ENCODE data around the gene RAB40C. TPM values are rescaled to one million over a fixed set of nuclear protein-coding genes. Genes with fewer than 3 reads are reported as not detected.
A peak's percentile ranks its signal among the peaks of the same experiment; 100 is the strongest.

The RAB40C gene
- total and polyA plus RNA-seq, 9 of the 15 experiments (the other 6 are each of a cell fraction or from before 2014, with no cell fraction given), result 0.17 to 23.4 (median 8.7) TPM

DNA sequence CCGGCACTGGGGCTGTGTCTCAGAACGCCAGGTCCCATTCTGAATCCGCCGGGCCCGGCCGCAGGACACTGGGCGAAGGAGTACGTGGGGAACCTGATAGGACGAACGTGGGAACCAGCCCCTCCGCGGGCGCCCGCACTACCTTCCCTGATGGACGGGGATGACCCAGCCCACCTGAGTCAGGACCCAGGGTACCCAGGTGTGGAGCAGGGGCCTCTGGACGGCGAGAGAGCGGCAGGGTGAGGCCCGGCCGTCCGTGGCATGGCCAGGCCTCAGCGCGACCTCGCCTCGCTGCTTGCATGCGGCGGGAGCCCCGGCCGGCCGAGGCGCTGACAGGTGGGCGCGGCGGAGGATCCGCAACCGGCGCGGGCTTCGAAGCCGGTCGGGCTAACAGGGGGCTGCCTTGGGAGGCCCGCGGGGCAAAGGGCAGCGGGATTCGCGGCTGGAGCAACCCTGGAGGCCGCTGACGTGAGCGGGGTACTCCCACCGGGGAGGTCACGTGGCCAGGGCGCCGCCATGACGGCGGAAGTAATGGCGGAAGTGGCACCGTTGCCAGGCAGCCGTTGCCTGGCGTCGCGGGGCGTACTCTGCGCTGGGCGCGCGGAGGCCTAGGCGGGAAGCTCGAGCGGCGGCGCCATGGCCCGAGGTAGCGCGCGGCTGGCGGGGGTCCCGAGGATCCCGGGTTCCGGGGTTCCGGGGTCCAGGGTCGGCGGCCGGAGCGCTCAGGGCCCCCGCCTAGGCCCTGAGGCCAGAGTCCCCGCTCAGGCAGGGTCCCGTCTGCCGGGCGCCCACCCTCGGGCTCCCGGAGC, 59.1 kb downstream of the RAB40C start, which contains the start of gene WDR90 (continued):
- TF ChIP-seq, protein P1, sequence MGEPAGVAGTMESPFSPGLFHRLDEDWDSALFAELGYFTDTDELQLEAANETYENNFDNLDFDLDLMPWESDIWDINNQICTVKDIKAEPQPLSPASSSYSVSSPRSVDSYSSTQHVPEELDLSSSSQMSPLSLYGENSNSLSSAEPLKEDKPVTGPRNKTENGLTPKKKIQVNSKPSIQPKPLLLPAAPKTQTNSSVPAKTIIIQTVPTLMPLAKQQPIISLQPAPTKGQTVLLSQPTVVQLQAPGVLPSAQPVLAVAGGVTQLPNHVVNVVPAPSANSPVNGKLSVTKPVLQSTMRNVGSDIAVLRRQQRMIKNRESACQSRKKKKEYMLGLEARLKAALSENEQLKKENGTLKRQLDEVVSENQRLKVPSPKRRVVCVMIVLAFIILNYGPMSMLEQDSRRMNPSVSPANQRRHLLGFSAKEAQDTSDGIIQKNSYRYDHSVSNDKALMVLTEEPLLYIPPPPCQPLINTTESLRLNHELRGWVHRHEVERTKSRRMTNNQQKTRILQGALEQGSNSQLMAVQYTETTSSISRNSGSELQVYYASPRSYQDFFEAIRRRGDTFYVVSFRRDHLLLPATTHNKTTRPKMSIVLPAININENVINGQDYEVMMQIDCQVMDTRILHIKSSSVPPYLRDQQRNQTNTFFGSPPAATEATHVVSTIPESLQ (CRISPR knock-in tag; IDR thresholded peaks at IDR 0.05), result no peak
- TF ChIP-seq ETV1 (tag; conservative IDR thresholded peaks at IDR 0.05; ENCODE audit: low read depth), result no peak
- TF ChIP-seq, protein P2, sequence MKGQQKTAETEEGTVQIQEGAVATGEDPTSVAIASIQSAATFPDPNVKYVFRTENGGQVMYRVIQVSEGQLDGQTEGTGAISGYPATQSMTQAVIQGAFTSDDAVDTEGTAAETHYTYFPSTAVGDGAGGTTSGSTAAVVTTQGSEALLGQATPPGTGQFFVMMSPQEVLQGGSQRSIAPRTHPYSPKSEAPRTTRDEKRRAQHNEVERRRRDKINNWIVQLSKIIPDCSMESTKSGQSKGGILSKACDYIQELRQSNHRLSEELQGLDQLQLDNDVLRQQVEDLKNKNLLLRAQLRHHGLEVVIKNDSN (CRISPR knock-in tag; IDR thresholded peaks at IDR 0.05), result no peak
- no peak for TF ChIP-seq U2AF2 (optimal IDR thresholded peaks at IDR 0.05; ENCODE audit: low read depth, low read length)
- no peak for TF ChIP-seq GABPA (tag; conservative IDR thresholded peaks at IDR 0.05; ENCODE audit: low read depth)
- no peak for TF ChIP-seq TAF9B (IDR thresholded peaks at IDR 0.05; ENCODE audit: partially characterized antibody)
- TF ChIP-seq, protein P3, sequence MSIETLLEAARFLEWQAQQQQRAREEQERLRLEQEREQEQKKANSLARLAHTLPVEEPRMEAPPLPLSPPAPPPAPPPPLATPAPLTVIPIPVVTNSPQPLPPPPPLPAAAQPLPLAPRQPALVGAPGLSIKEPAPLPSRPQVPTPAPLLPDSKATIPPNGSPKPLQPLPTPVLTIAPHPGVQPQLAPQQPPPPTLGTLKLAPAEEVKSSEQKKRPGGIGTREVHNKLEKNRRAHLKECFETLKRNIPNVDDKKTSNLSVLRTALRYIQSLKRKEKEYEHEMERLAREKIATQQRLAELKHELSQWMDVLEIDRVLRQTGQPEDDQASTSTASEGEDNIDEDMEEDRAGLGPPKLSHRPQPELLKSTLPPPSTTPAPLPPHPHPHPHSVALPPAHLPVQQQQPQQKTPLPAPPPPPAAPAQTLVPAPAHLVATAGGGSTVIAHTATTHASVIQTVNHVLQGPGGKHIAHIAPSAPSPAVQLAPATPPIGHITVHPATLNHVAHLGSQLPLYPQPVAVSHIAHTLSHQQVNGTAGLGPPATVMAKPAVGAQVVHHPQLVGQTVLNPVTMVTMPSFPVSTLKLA (conservative IDR thresholded peaks at IDR 0.05), result no peak
- TF ChIP-seq, protein P4, sequence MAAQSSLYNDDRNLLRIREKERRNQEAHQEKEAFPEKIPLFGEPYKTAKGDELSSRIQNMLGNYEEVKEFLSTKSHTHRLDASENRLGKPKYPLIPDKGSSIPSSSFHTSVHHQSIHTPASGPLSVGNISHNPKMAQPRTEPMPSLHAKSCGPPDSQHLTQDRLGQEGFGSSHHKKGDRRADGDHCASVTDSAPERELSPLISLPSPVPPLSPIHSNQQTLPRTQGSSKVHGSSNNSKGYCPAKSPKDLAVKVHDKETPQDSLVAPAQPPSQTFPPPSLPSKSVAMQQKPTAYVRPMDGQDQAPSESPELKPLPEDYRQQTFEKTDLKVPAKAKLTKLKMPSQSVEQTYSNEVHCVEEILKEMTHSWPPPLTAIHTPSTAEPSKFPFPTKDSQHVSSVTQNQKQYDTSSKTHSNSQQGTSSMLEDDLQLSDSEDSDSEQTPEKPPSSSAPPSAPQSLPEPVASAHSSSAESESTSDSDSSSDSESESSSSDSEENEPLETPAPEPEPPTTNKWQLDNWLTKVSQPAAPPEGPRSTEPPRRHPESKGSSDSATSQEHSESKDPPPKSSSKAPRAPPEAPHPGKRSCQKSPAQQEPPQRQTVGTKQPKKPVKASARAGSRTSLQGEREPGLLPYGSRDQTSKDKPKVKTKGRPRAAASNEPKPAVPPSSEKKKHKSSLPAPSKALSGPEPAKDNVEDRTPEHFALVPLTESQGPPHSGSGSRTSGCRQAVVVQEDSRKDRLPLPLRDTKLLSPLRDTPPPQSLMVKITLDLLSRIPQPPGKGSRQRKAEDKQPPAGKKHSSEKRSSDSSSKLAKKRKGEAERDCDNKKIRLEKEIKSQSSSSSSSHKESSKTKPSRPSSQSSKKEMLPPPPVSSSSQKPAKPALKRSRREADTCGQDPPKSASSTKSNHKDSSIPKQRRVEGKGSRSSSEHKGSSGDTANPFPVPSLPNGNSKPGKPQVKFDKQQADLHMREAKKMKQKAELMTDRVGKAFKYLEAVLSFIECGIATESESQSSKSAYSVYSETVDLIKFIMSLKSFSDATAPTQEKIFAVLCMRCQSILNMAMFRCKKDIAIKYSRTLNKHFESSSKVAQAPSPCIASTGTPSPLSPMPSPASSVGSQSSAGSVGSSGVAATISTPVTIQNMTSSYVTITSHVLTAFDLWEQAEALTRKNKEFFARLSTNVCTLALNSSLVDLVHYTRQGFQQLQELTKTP (IDR thresholded peaks at IDR 0.05; ENCODE audit: low read depth in 1 of 2, partially characterized antibody in 2 of 2), result no peak
- TF ChIP-seq ZNF644 (tag; IDR thresholded peaks at IDR 0.05; ENCODE audit: low read depth), result no peak
- peak in 1 of 3 experiments; percentile 77 for TF ChIP-seq YY1 (IDR thresholded peaks at IDR 0.05; ENCODE audit: borderline replicate concordance in 1 of 3, control insufficient read depth in 1 of 3, extremely low read depth in 1 of 3, insufficient read depth in 3 of 3, insufficient read length in 1 of 3, insufficient replicate concordance in 2 of 3, low read depth in 1 of 3, low read length in 2 of 3)
- TF ChIP-seq BCL6 (CRISPR knock-in tag; IDR thresholded peaks at IDR 0.05), result no peak
